Liver (tissue), 9 donors: ENCODE data around the gene NPTX2. TPM values are rescaled to one million over a fixed set of nuclear protein-coding genes. Genes with fewer than 3 reads are reported as not detected.

Source experiments
- DNase-seq: peaks from one replicate; pipeline ENCODE4 v3.0.0-alpha.2; 2017; ENCODE audit warnings: low spot score
- H3K27ac ChIP-seq, 2 donors: one replicate each; pipeline ENCODE4 v1.7.0; 2013; ENCODE audit warnings: inconsistent platforms in 2 of 2, low read length in 2 of 2, control low read depth in 1 of 2, low read depth in 1 of 2, mild to moderate bottlenecking in 1 of 2
- H3K27me3 ChIP-seq, 4 donors: one replicate each; pipeline versions ENCODE4 v1.6.1 to v1.7.0; 2013; ENCODE audit warnings: low read length in 3 of 4, inconsistent platforms in 1 of 4, mild to moderate bottlenecking in 1 of 4, moderate library complexity in 1 of 4; ENCODE audit not compliant: control insufficient read depth in 4 of 4, insufficient read depth in 4 of 4
- H3K36me3 ChIP-seq, 4 donors: one replicate each; pipeline versions ENCODE4 v1.6.1 to v1.7.0; 2013; ENCODE audit warnings: low read length in 3 of 4, mild to moderate bottlenecking in 3 of 4, low read depth in 1 of 4, moderate library complexity in 1 of 4; ENCODE audit not compliant: control insufficient read depth in 4 of 4, insufficient read depth in 3 of 4
- H3K4me1 ChIP-seq, 4 donors: one replicate each; pipeline versions ENCODE4 v1.6.1 to v1.7.0; 2013; ENCODE audit warnings: low read length in 3 of 4, mild to moderate bottlenecking in 3 of 4, moderate library complexity in 1 of 4; ENCODE audit not compliant: control insufficient read depth in 4 of 4, insufficient read depth in 4 of 4
- H3K4me3 ChIP-seq, 3 donors: one replicate each; pipeline versions ENCODE4 v1.6.1 to v1.7.0; 2013; ENCODE audit warnings: low read length in 3 of 3, control low read depth in 1 of 3, low read depth in 1 of 3, mild to moderate bottlenecking in 1 of 3
- H3K9ac ChIP-seq, 2 donors: one replicate each; pipeline ENCODE4 v1.7.0; 2013; ENCODE audit warnings: low read length in 2 of 2, mild to moderate bottlenecking in 2 of 2, moderate library complexity in 2 of 2, control low read depth in 1 of 2, low read depth in 1 of 2
- H3K9me3 ChIP-seq, 4 donors: one replicate each; pipeline versions ENCODE4 v1.6.1 to v1.7.0; 2013; ENCODE audit warnings: low read length in 3 of 4; ENCODE audit not compliant: control insufficient read depth in 4 of 4
- ATF3 ChIP-seq: IDR thresholded peaks from 2 replicates; pipeline ENCODE4 v1.6.1; 2016; ENCODE audit warnings: antibody characterized with exemption
- CTCF ChIP-seq: fragments of 150-350 bp; IDR thresholded peaks from 2 replicates; pipeline ENCODE4 v1.5.1; 2017; ENCODE audit warnings: improper control_type of control experiment, low read depth, low read length; ENCODE audit not compliant: missing input control
- EGR1 ChIP-seq, 2 donors: IDR thresholded peaks; 2 replicates each; pipeline ENCODE4 v1.6.1; 2016 to 2018; ENCODE audit warnings: antibody characterized with exemption in 2 of 2, low read depth in 2 of 2
- FOXA1 ChIP-seq: IDR thresholded peaks from 2 replicates; pipeline ENCODE4 v1.6.1; 2016; ENCODE audit warnings: antibody characterized with exemption
- FOXA2 ChIP-seq: IDR thresholded peaks from 2 replicates; pipeline ENCODE4 v1.6.1; 2016; ENCODE audit warnings: antibody characterized with exemption
- GABPA ChIP-seq, 2 donors: IDR thresholded peaks in 1 of 2; conservative IDR thresholded peaks in 1 of 2; 2 replicates each; pipeline ENCODE4 v1.6.1; 2016; ENCODE audit warnings: antibody characterized with exemption in 2 of 2, mild to moderate bottlenecking in 1 of 2, moderate library complexity in 1 of 2
- HNF4A ChIP-seq, 2 donors: conservative IDR thresholded peaks; 2 replicates each; pipeline ENCODE4 v1.6.1; 2016; ENCODE audit warnings: antibody characterized with exemption in 2 of 2, mild to moderate bottlenecking in 2 of 2
- HNF4G ChIP-seq: IDR thresholded peaks from 2 replicates; pipeline ENCODE4 v1.6.1; 2016; ENCODE audit warnings: antibody characterized with exemption
- JUND ChIP-seq, 2 donors: IDR thresholded peaks; 2 replicates each; pipeline ENCODE4 v1.6.1; 2016; ENCODE audit warnings: antibody characterized with exemption in 2 of 2
- NR2F2 ChIP-seq: IDR thresholded peaks from 2 replicates; pipeline ENCODE4 v1.6.1; 2016; ENCODE audit warnings: antibody characterized with exemption
- RAD21 ChIP-seq, 2 donors: IDR thresholded peaks; 2 replicates each; pipeline ENCODE4 v1.6.1; 2016; ENCODE audit warnings: antibody characterized with exemption in 2 of 2, mild to moderate bottlenecking in 2 of 2
- RXRA ChIP-seq, 2 donors: IDR thresholded peaks; 2 replicates each; pipeline ENCODE4 v1.6.1; 2017 to 2018; ENCODE audit warnings: antibody characterized with exemption in 2 of 2, mild to moderate bottlenecking in 1 of 2
- SP1 ChIP-seq: IDR thresholded peaks from 2 replicates; pipeline ENCODE4 v1.6.1; 2018; ENCODE audit warnings: antibody characterized with exemption, mild to moderate bottlenecking
- TAF1 ChIP-seq: conservative IDR thresholded peaks from 2 replicates; pipeline ENCODE4 v1.6.1; 2016; ENCODE audit warnings: antibody characterized with exemption, mild to moderate bottlenecking
- YY1 ChIP-seq: IDR thresholded peaks from 2 replicates; pipeline ENCODE4 v1.6.1; 2016; ENCODE audit warnings: antibody characterized with exemption, mild to moderate bottlenecking
- ZBTB33 ChIP-seq: IDR thresholded peaks from 2 replicates; pipeline ENCODE4 v1.6.1; 2016; ENCODE audit warnings: antibody characterized with exemption
- WGBS: extraction: QIAGEN DNeasy Blood & Tissue Kit; methylation state at CpG from one replicate; pipeline ENCODE4 v1.1.7; 2013; 5-methylcytosine and 5-hydroxymethylcytosine counted together
- polyA plus RNA-seq, 2 donors: library from polyadenylated mRNA; stranded (reverse) in 1 of 2; unstranded in 1 of 2; fragments of 200-250 nt in 1 of 2; fragments of >200 nt in 1 of 2; fragmentation: Nextera tagmentation in 1 of 2; extraction: Ambion mirVana in 1 of 2; gene quantifications; one replicate each; pipeline versions ENCODE4 v1.2.1 to v1.2.3, GENCODE V29; 2013 to 2015
- total RNA-seq, 2 donors: library from RNA; depleted of rRNA; stranded (reverse); fragments of >200 nt; gene quantifications; one replicate each; pipeline ENCODE4 v1.2.3, GENCODE V29; 2014
- TF ChIP-seq, protein P1 (sequence below): IDR thresholded peaks from 2 replicates; pipeline ENCODE4 v1.6.1; 2016; ENCODE audit warnings: antibody characterized with exemption, mild to moderate bottlenecking
- TF ChIP-seq, protein P2 (sequence below): IDR thresholded peaks from 2 replicates; pipeline ENCODE4 v1.6.1; 2016; ENCODE audit warnings: antibody characterized with exemption
- donor health status: healthy.
- donor health status: healthy.
- donor health status: healthy.
- donor health status: healthy.
- donor health status: healthy.

Gene NPTX2
- total and polyA plus RNA-seq, 4 donors = 0.09 to 1.5 (median 0.58) TPM

DNA sequence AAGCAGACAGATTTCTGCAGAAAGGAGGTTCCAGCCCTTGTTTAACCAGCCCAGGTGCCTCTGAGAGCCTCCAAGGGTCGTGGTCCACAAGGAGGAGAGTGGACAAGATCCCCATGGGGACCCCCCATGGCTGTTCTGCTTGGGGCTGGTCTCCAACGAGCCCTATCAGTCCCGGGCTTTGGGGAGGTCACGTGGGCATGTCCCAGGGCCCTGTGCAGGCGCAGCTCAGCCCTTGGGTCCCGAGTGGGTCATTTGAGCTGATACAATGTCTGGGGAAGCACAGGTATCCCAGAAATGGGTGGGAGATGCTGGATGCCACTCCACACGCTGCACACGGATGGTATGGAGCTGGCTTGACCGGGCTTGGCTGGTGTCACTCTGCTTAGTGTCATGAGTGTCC lies 57.8 kb downstream of the NPTX2 start:
- WGBS = 65% methylated on average over 9 of the region's 9 CpGs
- Histone ChIP-seq H3K4me1 (no peaks in the 10 kb centered on the region), H3K36me3 (no peaks in the 10 kb centered on the region), H3K27ac (no peak overlapping the region), H3K9ac (no peak overlapping the region), H3K27me3 (no peaks in the 10 kb centered on the region), H3K9me3 (peaks cover 4 to 11% (median 6%) of the 10 kb centered on the region in 4 donors), H3K4me3 (no peak overlapping the region)
- no peak for DNase-seq
- TF ChIP-seq CTCF (no peak), FOXA2 (no peak), RXRA (IDR thresholded peaks at IDR 0.05) (no peak), HNF4G (no peak), YY1 (no peak), HNF4A (conservative IDR thresholded peaks at IDR 0.05) (no peak), JUND (IDR thresholded peaks at IDR 0.05) (no peak), GABPA (IDR thresholded peaks at IDR 0.05 in 1 of 2, conservative IDR thresholded peaks at IDR 0.05 in 1 of 2) (no peak), TAF1 (no peak), ATF3 (no peak), ZBTB33 (no peak), NR2F2 (no peak), EGR1 (IDR thresholded peaks at IDR 0.05; ENCODE audit: low read depth in 2 of 2) (no peak), SP1 (no peak), FOXA1 (no peak), RAD21 (IDR thresholded peaks at IDR 0.05) (no peak)
- TF ChIP-seq, protein P1, sequence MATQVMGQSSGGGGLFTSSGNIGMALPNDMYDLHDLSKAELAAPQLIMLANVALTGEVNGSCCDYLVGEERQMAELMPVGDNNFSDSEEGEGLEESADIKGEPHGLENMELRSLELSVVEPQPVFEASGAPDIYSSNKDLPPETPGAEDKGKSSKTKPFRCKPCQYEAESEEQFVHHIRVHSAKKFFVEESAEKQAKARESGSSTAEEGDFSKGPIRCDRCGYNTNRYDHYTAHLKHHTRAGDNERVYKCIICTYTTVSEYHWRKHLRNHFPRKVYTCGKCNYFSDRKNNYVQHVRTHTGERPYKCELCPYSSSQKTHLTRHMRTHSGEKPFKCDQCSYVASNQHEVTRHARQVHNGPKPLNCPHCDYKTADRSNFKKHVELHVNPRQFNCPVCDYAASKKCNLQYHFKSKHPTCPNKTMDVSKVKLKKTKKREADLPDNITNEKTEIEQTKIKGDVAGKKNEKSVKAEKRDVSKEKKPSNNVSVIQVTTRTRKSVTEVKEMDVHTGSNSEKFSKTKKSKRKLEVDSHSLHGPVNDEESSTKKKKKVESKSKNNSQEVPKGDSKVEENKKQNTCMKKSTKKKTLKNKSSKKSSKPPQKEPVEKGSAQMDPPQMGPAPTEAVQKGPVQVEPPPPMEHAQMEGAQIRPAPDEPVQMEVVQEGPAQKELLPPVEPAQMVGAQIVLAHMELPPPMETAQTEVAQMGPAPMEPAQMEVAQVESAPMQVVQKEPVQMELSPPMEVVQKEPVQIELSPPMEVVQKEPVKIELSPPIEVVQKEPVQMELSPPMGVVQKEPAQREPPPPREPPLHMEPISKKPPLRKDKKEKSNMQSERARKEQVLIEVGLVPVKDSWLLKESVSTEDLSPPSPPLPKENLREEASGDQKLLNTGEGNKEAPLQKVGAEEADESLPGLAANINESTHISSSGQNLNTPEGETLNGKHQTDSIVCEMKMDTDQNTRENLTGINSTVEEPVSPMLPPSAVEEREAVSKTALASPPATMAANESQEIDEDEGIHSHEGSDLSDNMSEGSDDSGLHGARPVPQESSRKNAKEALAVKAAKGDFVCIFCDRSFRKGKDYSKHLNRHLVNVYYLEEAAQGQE = no peak
- TF ChIP-seq, protein P2, sequence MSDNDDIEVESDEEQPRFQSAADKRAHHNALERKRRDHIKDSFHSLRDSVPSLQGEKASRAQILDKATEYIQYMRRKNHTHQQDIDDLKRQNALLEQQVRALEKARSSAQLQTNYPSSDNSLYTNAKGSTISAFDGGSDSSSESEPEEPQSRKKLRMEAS = no peak
